BLaER1 treated with 17β-estradiol and CSF1 and Interleukin-3, amounts not matched to agents 10 nM and 100 nM (cell line): ENCODE results near the gene LPO.
A peak's percentile ranks its signal among the peaks of the same experiment; 100 is the strongest.

Experiments used
- H3K27ac ChIP-seq, 11 experiments: shearing (Covaris generic); formaldehyde crosslinking; 2 replicates each; pipeline ENCODE4 v1.8.1; 2022
- H3K27me3 ChIP-seq, 11 experiments: shearing (Covaris generic); formaldehyde crosslinking; 2 replicates each; pipeline ENCODE4 v1.8.1; 2022
- H3K36me3 ChIP-seq, 11 experiments: shearing (Covaris generic); formaldehyde crosslinking; 2 replicates each; pipeline ENCODE4 v1.8.1; 2022
- H3K4me1 ChIP-seq, 10 experiments: shearing (Covaris generic); formaldehyde crosslinking; 2 replicates each; pipeline ENCODE4 v1.8.1; 2022
- H3K4me2 ChIP-seq, 11 experiments: shearing (Covaris generic); formaldehyde crosslinking; 2 replicates each; pipeline ENCODE4 v1.8.1; 2022
- H3K4me3 ChIP-seq, 10 experiments: shearing (Covaris generic); formaldehyde crosslinking; 2 replicates each; pipeline ENCODE4 v1.8.1; 2022
- H3K9ac ChIP-seq, 11 experiments: shearing (Covaris generic); formaldehyde crosslinking; 2 replicates each; pipeline ENCODE4 v1.8.1; 2022
- H3K9me3 ChIP-seq, 11 experiments: shearing (Covaris generic); formaldehyde crosslinking; replicated peaks in 1 of 11; 2 replicates each; pipeline ENCODE4 v1.8.1; 2022
- H4K20me1 ChIP-seq, 11 experiments: shearing (Covaris generic); formaldehyde crosslinking; 2 replicates each; pipeline ENCODE4 v1.8.1; 2022
- Cebpa-rat ChIP-seq, 11 experiments: shearing (Covaris generic); IDR thresholded peaks; 2 replicates each; pipeline ENCODE4 v1.8.1; 2022

Gene LPO

GRCh38 chr17:58234512-58234911 is 3.9 kb upstream of the LPO start:
- peaks cover 23 to 41% (median 31%) of the 10 kb centered on the region in 10 experiments for H3K4me1 ChIP-seq
- no peaks in the 10 kb centered on the region; a peak in 1 of 22 replicates for H4K20me1 ChIP-seq
- H3K36me3 ChIP-seq = no peaks in the 10 kb centered on the region
- no peaks in the 10 kb centered on the region for H3K9me3 ChIP-seq
- H3K4me3 ChIP-seq = no peak overlapping the region
- peak overlapping the region in 1 of 11 experiments; percentile 89; a peak in 1 of 22 replicates for H3K4me2 ChIP-seq
- no peak overlapping the region for H3K27ac ChIP-seq
- TF ChIP-seq Cebpa-rat (IDR thresholded peaks at IDR 0.05) = no peak
- H3K9ac ChIP-seq = no peak overlapping the region
- no peaks in the 10 kb centered on the region for H3K27me3 ChIP-seq

GRCh38 chr17:58235821-58236220 is 2.6 kb upstream of the LPO start:
- peaks cover 23 to 40% (median 31%) of the 10 kb centered on the region in 10 experiments for H3K4me1 ChIP-seq
- H3K27ac ChIP-seq = no peak overlapping the region
- TF ChIP-seq Cebpa-rat (IDR thresholded peaks at IDR 0.05) = no peak
- H3K4me3 ChIP-seq = no peak overlapping the region
- no peaks in the 10 kb centered on the region; a peak in 1 of 22 replicates for H4K20me1 ChIP-seq
- H3K4me2 ChIP-seq = no peak overlapping the region
- H3K9me3 ChIP-seq = no peaks in the 10 kb centered on the region
- no peaks in the 10 kb centered on the region for H3K36me3 ChIP-seq
- H3K27me3 ChIP-seq = no peaks in the 10 kb centered on the region
- no peak overlapping the region for H3K9ac ChIP-seq

GRCh38 chr17:58236394-58236793 is 2.0 kb upstream of the LPO start:
- no peak overlapping the region for H3K4me2 ChIP-seq
- H3K9ac ChIP-seq = no peak overlapping the region
- H3K4me1 ChIP-seq = peaks cover 23 to 34% (median 27%) of the 10 kb centered on the region in 10 experiments
- H3K27me3 ChIP-seq = no peaks in the 10 kb centered on the region
- no peak for TF ChIP-seq Cebpa-rat (IDR thresholded peaks at IDR 0.05)
- H4K20me1 ChIP-seq = no peaks in the 10 kb centered on the region; a peak in 1 of 22 replicates
- no peak overlapping the region for H3K4me3 ChIP-seq
- no peak overlapping the region for H3K27ac ChIP-seq
- no peaks in the 10 kb centered on the region for H3K9me3 ChIP-seq
- H3K36me3 ChIP-seq = no peaks in the 10 kb centered on the region

GRCh38 chr17:58239987-58240386 is 1.6 kb downstream of the LPO start:
- TF ChIP-seq Cebpa-rat (IDR thresholded peaks at IDR 0.05) = no peak

GRCh38 chr17:58242171-58242784 is 3.9 kb downstream of the LPO start:
- no peak overlapping the region for H3K27ac ChIP-seq
- H3K27me3 ChIP-seq = no peaks in the 10 kb centered on the region
- H3K4me2 ChIP-seq = peak overlapping the region in 8 of 11 experiments; percentile 14 to 54 (median 40); a peak in 16 of 22 replicates
- H3K36me3 ChIP-seq = no peaks in the 10 kb centered on the region
- H3K9ac ChIP-seq = no peak overlapping the region; a peak in 1 of 22 replicates
- H3K4me3 ChIP-seq = no peak overlapping the region
- H4K20me1 ChIP-seq = no peaks in the 10 kb centered on the region
- TF ChIP-seq Cebpa-rat (IDR thresholded peaks at IDR 0.05) = no peak
- H3K9me3 ChIP-seq = no peaks in the 10 kb centered on the region
- H3K4me1 ChIP-seq = peaks cover 0 to 16% (median 14%) of the 10 kb centered on the region in 10 experiments; a peak in 15 of 20 replicates

More at GRCh38 chr17:58239987-58240386, 1.6 kb downstream of the LPO start:
- no peak overlapping the region for H3K27ac ChIP-seq
- H3K9ac ChIP-seq = no peak overlapping the region
- no peak overlapping the region for H3K4me3 ChIP-seq
- no peaks in the 10 kb centered on the region for H4K20me1 ChIP-seq
- peaks cover 0 to 16% (median 14%) of the 10 kb centered on the region in 10 experiments; a peak in 14 of 20 replicates for H3K4me1 ChIP-seq
- H3K36me3 ChIP-seq = no peaks in the 10 kb centered on the region
- no peaks in the 10 kb centered on the region for H3K9me3 ChIP-seq
- H3K27me3 ChIP-seq = no peaks in the 10 kb centered on the region
- no peak overlapping the region for H3K4me2 ChIP-seq

- TF ChIP-seq Cebpa-rat (IDR thresholded peaks at IDR 0.05) = no peak
- H3K9me3 ChIP-seq = no peaks in the 10 kb centered on the region
- H3K4me1 ChIP-seq = peaks cover 16 to 37% (median 31%) of the 10 kb centered on the region in 10 experiments
- H3K4me3 ChIP-seq = no peak overlapping the region
- H3K36me3 ChIP-seq = no peaks in the 10 kb centered on the region
- H3K27ac ChIP-seq = no peak overlapping the region
- H3K4me2 ChIP-seq = no peak overlapping the region
- H3K27me3 ChIP-seq = peaks cover 9 to 18% (median 16%) of the 10 kb centered on the region in 11 experiments; a peak in 20 of 22 replicates
- H4K20me1 ChIP-seq = no peaks in the 10 kb centered on the region
- no peak overlapping the region for H3K9ac ChIP-seq
Observed at GRCh38 chr17:58244963-58245362, 6.6 kb downstream of the LPO start.

- Histone ChIP-seq H3K9ac (no peak overlapping the region), H3K9me3 (no peaks in the 10 kb centered on the region), H3K4me3 (no peak overlapping the region), H3K4me1 (peaks cover 16 to 39% (median 31%) of the 10 kb centered on the region in 10 experiments), H4K20me1 (no peaks in the 10 kb centered on the region), H3K36me3 (no peaks in the 10 kb centered on the region), H3K4me2 (no peak overlapping the region), H3K27me3 (peaks cover 9 to 21% (median 16%) of the 10 kb centered on the region in 11 experiments; a peak in 20 of 22 replicates), H3K27ac (no peak overlapping the region)
- no peak for TF ChIP-seq Cebpa-rat (IDR thresholded peaks at IDR 0.05)
Observed at GRCh38 chr17:58245428-58246103, 7.2 kb downstream of the LPO start.

- Histone ChIP-seq H3K36me3 (no peaks in the 10 kb centered on the region), H3K27me3 (peaks cover 9 to 21% (median 16%) of the 10 kb centered on the region in 11 experiments; a peak in 20 of 22 replicates), H3K27ac (no peak overlapping the region), H3K4me1 (peaks cover 16 to 39% (median 31%) of the 10 kb centered on the region in 10 experiments), H3K4me2 (no peak overlapping the region), H3K9ac (no peak overlapping the region), H4K20me1 (no peaks in the 10 kb centered on the region), H3K9me3 (no peaks in the 10 kb centered on the region), H3K4me3 (no peak overlapping the region)
- no peak for TF ChIP-seq Cebpa-rat (IDR thresholded peaks at IDR 0.05)
Observed at GRCh38 chr17:58246104-58246740, 7.8 kb downstream of the LPO start.

- Histone ChIP-seq H4K20me1 (no peaks in the 10 kb centered on the region), H3K27me3 (peaks cover 9 to 21% (median 16%) of the 10 kb centered on the region in 11 experiments; a peak in 20 of 22 replicates), H3K9ac (no peak overlapping the region), H3K4me1 (peaks cover 16 to 38% (median 30%) of the 10 kb centered on the region in 10 experiments), H3K27ac (no peak overlapping the region), H3K4me3 (no peak overlapping the region), H3K9me3 (no peaks in the 10 kb centered on the region), H3K4me2 (no peak overlapping the region), H3K36me3 (no peaks in the 10 kb centered on the region)
- no peak for TF ChIP-seq Cebpa-rat (IDR thresholded peaks at IDR 0.05)
Observed at GRCh38 chr17:58246781-58247180, 8.4 kb downstream of the LPO start.
